WTC11 (cell line): Measurements from ENCODE around the gene CCDC71L. TPM values are rescaled to one million over a fixed set of nuclear protein-coding genes. Genes with fewer than 3 reads are reported as not detected.

Experiments used
- ATAC-seq: fragments of 200-7000 bp; cut with Tn5 transposase; 2 replicates; pipeline ENCODE4 v1.10.0; 2021; ENCODE audit warnings: mild to moderate bottlenecking, moderate library complexity
- CTCF ChIA-PET: fragments of 300-600 bp; sonication (Branson Sonifier 250); formaldehyde crosslinking; loops from one replicate; lab custom pipeline; 2021; ENCODE audit warnings: antibody characterized with exemption; lab: Charles Lee
- POLR2A ChIA-PET: fragments of 350-600 bp; sonication (Branson Sonifier 250); formaldehyde crosslinking; loops from one replicate; lab custom pipeline; 2021; ENCODE audit warnings: antibody characterized with exemption; lab: Charles Lee
- DNase-seq: peaks from one replicate; pipeline ENCODE4 v3.0.0; 2021; ENCODE audit warnings: low spot score
- H3K27ac Mint-ChIP-seq: 2 replicates; pipeline ENCODE4 v1.8.0; 2021; ENCODE audit warnings: mixed read lengths
- H3K27me3 Mint-ChIP-seq: 2 replicates; pipeline ENCODE4 v1.8.0; 2021; ENCODE audit warnings: low read depth, mild to moderate bottlenecking, moderate library complexity, mixed read lengths
- H3K36me3 Mint-ChIP-seq: 2 replicates; pipeline ENCODE4 v1.8.0; 2021; ENCODE audit warnings: mixed read lengths
- H3K4me1 Mint-ChIP-seq: 2 replicates; pipeline ENCODE4 v1.8.0; 2022; ENCODE audit warnings: mixed read lengths
- H3K4me3 Mint-ChIP-seq: 2 replicates; pipeline ENCODE4 v1.8.0; 2021; ENCODE audit warnings: mild to moderate bottlenecking, moderate library complexity, mixed read lengths
- H3K9me3 Mint-ChIP-seq: 2 replicates; pipeline ENCODE4 v1.8.0; 2021; ENCODE audit warnings: mixed read lengths
- CTCF ChIP-seq: fragments of 200-600 bp; IDR thresholded peaks from 2 replicates; pipeline ENCODE4 v1.8.0; 2022; ENCODE audit warnings: antibody characterized with exemption
- EMX1 ChIP-seq: fragments of 250-450 bp; sonication (Bioruptor Pico); IDR thresholded peaks from 2 replicates; pipeline ENCODE4 v1.8.0; 2021; ENCODE audit warnings: mild to moderate bottlenecking
- GABPB1 ChIP-seq: sonication (generic); formaldehyde crosslinking; IDR thresholded peaks from 2 replicates; pipeline ENCODE4 v1.8.1; 2023; ENCODE audit warnings: mild to moderate bottlenecking, missing genetic modification reagents
- MAX ChIP-seq: sonication (generic); formaldehyde crosslinking; IDR thresholded peaks from 2 replicates; pipeline ENCODE4 v1.8.0; 2022; ENCODE audit warnings: mild to moderate bottlenecking, missing genetic modification reagents
- MYBL2 ChIP-seq: sonication (generic); formaldehyde crosslinking; IDR thresholded peaks from 2 replicates; pipeline ENCODE4 v1.8.1; 2023; ENCODE audit warnings: mild to moderate bottlenecking, moderate library complexity, missing genetic modification reagents
- NR2C2 ChIP-seq: sonication (generic); formaldehyde crosslinking; IDR thresholded peaks from 2 replicates; pipeline ENCODE4 v1.8.0; 2022; ENCODE audit warnings: mild to moderate bottlenecking, missing genetic modification reagents
- SMAD4 ChIP-seq: sonication (generic); formaldehyde crosslinking; IDR thresholded peaks from 2 replicates; pipeline ENCODE4 v1.8.0; 2022; ENCODE audit warnings: mild to moderate bottlenecking, missing genetic modification reagents
- SOX15 ChIP-seq: fragments of 250-450 bp; sonication (Bioruptor Pico); IDR thresholded peaks from 2 replicates; pipeline ENCODE4 v1.9.0; 2021; ENCODE audit warnings: mild to moderate bottlenecking
- STAT6 ChIP-seq: sonication (generic); formaldehyde crosslinking; conservative IDR thresholded peaks from 2 replicates; pipeline ENCODE4 v1.8.1; 2023; ENCODE audit warnings: mild to moderate bottlenecking, low read depth, missing genetic modification reagents, moderate library complexity
- ZNF425 ChIP-seq: fragments of 250-450 bp; sonication (Bioruptor Pico); conservative IDR thresholded peaks from 2 replicates; pipeline ENCODE4 v1.9.0; 2021; ENCODE audit warnings: mild to moderate bottlenecking
- total RNA-seq: library from RNA; stranded (reverse); gene quantifications from 3 replicates; pipeline ENCODE4 v1.2.3, GENCODE V29; 2021
- TF ChIP-seq, protein P1 (sequence below): sonication (generic); formaldehyde crosslinking; IDR thresholded peaks from 2 replicates; pipeline ENCODE4 v1.8.0; 2022; ENCODE audit warnings: mild to moderate bottlenecking, missing genetic modification reagents
- TF ChIP-seq, protein P2 (sequence below): fragments of 250-450 bp; sonication (Bioruptor Pico); IDR thresholded peaks from 2 replicates; pipeline ENCODE4 v1.8.0; 2021; ENCODE audit warnings: mild to moderate bottlenecking

CCDC71L gene
- total RNA-seq, 1 experiment from 2014 or later = 21.5 TPM

GRCh38 chr7:106658316-106659165 lies 2.4 kb downstream of the CCDC71L start:
- ChIA-PET POLR2A (no interaction called here), CTCF (interaction anchor here (0.8 to 4.3 kb wide), 5 partner anchors 78 to 482 kb away, joined by 4 to 28 read pairs (median 12); partner anchors contain the start of gene NAMPT)
- no peak for DNase-seq
- Mint-ChIP-seq H3K4me3 (peak overlapping the region; percentile 86), H3K9me3 (no peaks in the 10 kb centered on the region), H3K27me3 (no peaks in the 10 kb centered on the region)
- ATAC-seq = no peak
- TF ChIP-seq CTCF (no peak), ZNF425 (CRISPR knock-in tag) (no peak), MYBL2 (CRISPR knock-in tag) (no peak), EMX1 (CRISPR knock-in tag) (no peak)
- TF ChIP-seq, protein P1, sequence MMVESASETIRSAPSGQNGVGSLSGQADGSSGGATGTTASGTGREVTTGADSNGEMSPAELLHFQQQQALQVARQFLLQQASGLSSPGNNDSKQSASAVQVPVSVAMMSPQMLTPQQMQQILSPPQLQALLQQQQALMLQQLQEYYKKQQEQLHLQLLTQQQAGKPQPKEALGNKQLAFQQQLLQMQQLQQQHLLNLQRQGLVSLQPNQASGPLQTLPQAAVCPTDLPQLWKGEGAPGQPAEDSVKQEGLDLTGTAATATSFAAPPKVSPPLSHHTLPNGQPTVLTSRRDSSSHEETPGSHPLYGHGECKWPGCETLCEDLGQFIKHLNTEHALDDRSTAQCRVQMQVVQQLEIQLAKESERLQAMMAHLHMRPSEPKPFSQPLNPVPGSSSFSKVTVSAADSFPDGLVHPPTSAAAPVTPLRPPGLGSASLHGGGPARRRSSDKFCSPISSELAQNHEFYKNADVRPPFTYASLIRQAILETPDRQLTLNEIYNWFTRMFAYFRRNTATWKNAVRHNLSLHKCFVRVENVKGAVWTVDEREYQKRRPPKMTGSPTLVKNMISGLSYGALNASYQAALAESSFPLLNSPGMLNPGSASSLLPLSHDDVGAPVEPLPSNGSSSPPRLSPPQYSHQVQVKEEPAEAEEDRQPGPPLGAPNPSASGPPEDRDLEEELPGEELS (CRISPR knock-in tag) = no peak
- TF ChIP-seq, all 79 proteins: peak for 0
- no peak overlapping the region for H3K27ac Mint-ChIP-seq
- H3K4me1 Mint-ChIP-seq = peaks cover 16% of the 10 kb centered on the region
- no peaks in the 10 kb centered on the region for H3K36me3 Mint-ChIP-seq

GRCh38 chr7:106657085-106657991 lies 3.6 kb downstream of the CCDC71L start:
- no peaks in the 10 kb centered on the region for H3K27me3 Mint-ChIP-seq
- peaks cover 16% of the 10 kb centered on the region for H3K4me1 Mint-ChIP-seq
- TF ChIP-seq STAT6 (no peak), NR2C2 (CRISPR knock-in tag) (no peak)
- POLR2A ChIA-PET = no interaction called here
- H3K4me3 Mint-ChIP-seq = no peak overlapping the region
- H3K9me3 Mint-ChIP-seq = no peaks in the 10 kb centered on the region
- no peaks in the 10 kb centered on the region for H3K36me3 Mint-ChIP-seq
- CTCF ChIA-PET = interaction anchor here (0.8 to 4.3 kb wide), 4 partner anchors 79 to 481 kb away, joined by 4 to 28 read pairs (median 13); no protein-coding TSS in a partner anchor
- no peak overlapping the region for H3K27ac Mint-ChIP-seq
- no peak for ATAC-seq
- no peak for DNase-seq

DNA sequence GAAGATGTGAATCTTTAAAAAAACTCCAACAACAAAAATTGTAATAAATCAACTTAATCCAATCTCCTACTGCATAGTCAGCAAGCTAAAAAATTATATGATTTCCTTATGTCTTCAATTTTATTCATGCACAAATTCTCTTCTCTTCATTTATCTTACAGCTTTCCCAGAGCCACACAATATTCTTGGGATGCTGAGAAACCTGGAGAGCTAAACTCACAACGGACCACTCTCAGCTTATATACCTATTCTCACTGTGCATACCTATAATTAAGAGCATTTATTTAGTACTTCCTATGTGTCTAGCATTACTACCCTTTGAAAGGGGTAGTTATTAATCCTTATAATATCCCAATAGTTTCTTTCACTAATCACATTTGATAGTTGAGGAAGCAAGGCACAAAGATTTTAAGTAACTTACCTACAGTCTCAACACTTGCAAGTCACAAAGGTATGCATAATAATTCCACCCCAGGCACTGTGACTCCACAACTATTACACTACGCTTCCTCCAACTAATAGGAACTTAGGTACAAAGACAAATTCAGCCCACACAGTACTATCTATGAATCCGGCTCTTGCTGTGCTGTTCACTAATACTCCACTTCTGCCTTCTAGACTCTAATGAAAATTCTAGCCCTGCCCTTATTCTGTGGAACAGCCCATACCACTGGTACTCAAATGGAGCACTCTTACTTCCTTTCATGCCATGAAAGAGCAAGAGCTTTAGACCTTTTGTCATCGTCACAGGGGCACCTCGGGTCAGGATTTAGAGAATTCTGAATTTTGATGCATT lies 5.1 kb downstream of the CCDC71L start:
- Mint-ChIP-seq H3K4me3 (no peak overlapping the region), H3K36me3 (no peaks in the 10 kb centered on the region), H3K27ac (no peak overlapping the region), H3K27me3 (no peaks in the 10 kb centered on the region), H3K9me3 (no peaks in the 10 kb centered on the region), H3K4me1 (peaks cover 16% of the 10 kb centered on the region)
- ChIA-PET CTCF (interaction anchor here (1.0 to 1.4 kb wide), 3 partner anchors 80 to 124 kb away, joined by 3 to 4 read pairs (median 3); no protein-coding TSS in a partner anchor), POLR2A (no interaction called here)
- no peak for DNase-seq
- ATAC-seq = no peak
- TF ChIP-seq SOX15 (CRISPR knock-in tag) (no peak), MAX (CRISPR knock-in tag) (no peak), SMAD4 (CRISPR knock-in tag) (no peak), GABPB1 (no peak)
- TF ChIP-seq, protein P2, sequence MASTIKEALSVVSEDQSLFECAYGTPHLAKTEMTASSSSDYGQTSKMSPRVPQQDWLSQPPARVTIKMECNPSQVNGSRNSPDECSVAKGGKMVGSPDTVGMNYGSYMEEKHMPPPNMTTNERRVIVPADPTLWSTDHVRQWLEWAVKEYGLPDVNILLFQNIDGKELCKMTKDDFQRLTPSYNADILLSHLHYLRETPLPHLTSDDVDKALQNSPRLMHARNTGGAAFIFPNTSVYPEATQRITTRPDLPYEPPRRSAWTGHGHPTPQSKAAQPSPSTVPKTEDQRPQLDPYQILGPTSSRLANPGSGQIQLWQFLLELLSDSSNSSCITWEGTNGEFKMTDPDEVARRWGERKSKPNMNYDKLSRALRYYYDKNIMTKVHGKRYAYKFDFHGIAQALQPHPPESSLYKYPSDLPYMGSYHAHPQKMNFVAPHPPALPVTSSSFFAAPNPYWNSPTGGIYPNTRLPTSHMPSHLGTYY (CRISPR knock-in tag) = no peak
